ENCODE results near the gene SETD2.
"Not testable (repeated sequence)": the region's sequence is repeated elsewhere in the genome, so short reads cannot be mapped to it uniquely, and the experiment has no call there.

The SETD2 gene

GRCh38 chr3:47140553-47140952 is 23.4 kb downstream of the SETD2 start:
- H3K27me3 ChIP-seq (ENCODE audit: insufficient read depth, low read length); H4K20me1 ChIP-seq (ENCODE audit: insufficient read depth, low read length); H3K36me3 ChIP-seq (ENCODE audit: insufficient read depth, low read length); H3K4me3 ChIP-seq (ENCODE audit: low read depth, low read length, poor library complexity, severe bottlenecking); H3K9me3 ChIP-seq (ENCODE audit: low read length); H3K9me2 ChIP-seq (ENCODE audit: low read depth, low read length); H3K9ac ChIP-seq (ENCODE audit: low read length); H3K4me2 ChIP-seq (ENCODE audit: low read length); H3F3A ChIP-seq (ENCODE audit: insufficient read depth, low read length); H2AFZ ChIP-seq (ENCODE audit: low read length): not testable (repeated sequence)
- H3K4me1 ChIP-seq (ENCODE audit: insufficient read depth, low read length, severe bottlenecking) = peaks cover 46% of the 10 kb centered on the region
- peaks cover 96% of the 10 kb centered on the region for H3K79me2 ChIP-seq (ENCODE audit: insufficient read depth, low read length)
- peak overlapping the region; percentile 65 for H3K27ac ChIP-seq (ENCODE audit: low read depth, low read length, poor library complexity, severe bottlenecking)

DNA sequence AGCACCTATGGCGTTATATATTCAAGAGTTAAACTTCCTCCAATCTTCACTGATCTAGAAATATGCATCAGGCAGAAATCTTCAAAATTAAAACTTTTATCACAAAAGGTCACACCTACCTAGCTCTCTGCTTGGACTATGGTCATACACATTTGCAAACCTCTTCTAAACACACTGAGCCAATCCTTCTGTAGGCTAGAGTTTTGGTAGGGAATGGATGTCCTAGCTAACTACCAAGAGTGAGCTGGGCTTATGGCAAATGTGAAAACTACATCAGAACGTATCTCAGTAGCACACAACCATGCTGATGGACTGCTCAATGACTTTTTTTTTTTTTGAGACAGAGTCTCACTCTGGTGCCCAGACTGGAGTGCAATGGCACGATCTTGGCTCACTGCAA is 29.6 kb downstream of the SETD2 start:
- no peaks in the 10 kb centered on the region for H3K9me2 ChIP-seq (ENCODE audit: low read depth, low read length)
- no peaks in the 10 kb centered on the region for H3F3A ChIP-seq (ENCODE audit: insufficient read depth, low read length)
- no peaks in the 10 kb centered on the region; the same call in 1 of the 2 replicates for H4K20me1 ChIP-seq (ENCODE audit: insufficient read depth, low read length)
- no peak overlapping the region for H3K4me2 ChIP-seq (ENCODE audit: low read length)
- no peak overlapping the region for H3K4me3 ChIP-seq (ENCODE audit: low read depth, low read length, poor library complexity, severe bottlenecking)
- no peaks in the 10 kb centered on the region for H3K27me3 ChIP-seq (ENCODE audit: insufficient read depth, low read length)
- no peaks in the 10 kb centered on the region for H3K4me1 ChIP-seq (ENCODE audit: insufficient read depth, low read length, severe bottlenecking)
- peaks cover 6% of the 10 kb centered on the region; the same call in 1 of the 2 replicates for H3K36me3 ChIP-seq (ENCODE audit: insufficient read depth, low read length)
- no peak overlapping the region for H2AFZ ChIP-seq (ENCODE audit: low read length)
- H3K79me2 ChIP-seq (ENCODE audit: insufficient read depth, low read length) = peaks cover 93% of the 10 kb centered on the region
- no peak overlapping the region for H3K9ac ChIP-seq (ENCODE audit: low read length)
- H3K27ac ChIP-seq (ENCODE audit: low read depth, low read length, poor library complexity, severe bottlenecking) = no peak overlapping the region
- TF ChIP-seq CTCF (IDR thresholded peaks at IDR 0.05; ENCODE audit: low read length) (no peak), EZH2 (IDR thresholded peaks at IDR 0.05; ENCODE audit: borderline replicate concordance, low read length) (no peak)
- H3K9me3 ChIP-seq (ENCODE audit: low read length) = no peaks in the 10 kb centered on the region

GRCh38 chr3:47133641-47134040 is 30.3 kb downstream of the SETD2 start:
- Histone ChIP-seq H3K9me3 (ENCODE audit: low read length) (no peaks in the 10 kb centered on the region), H3K79me2 (ENCODE audit: insufficient read depth, low read length) (peaks cover 93% of the 10 kb centered on the region), H3K36me3 (ENCODE audit: insufficient read depth, low read length) (peaks cover 6% of the 10 kb centered on the region; the same call in 1 of the 2 replicates), H4K20me1 (ENCODE audit: insufficient read depth, low read length) (no peaks in the 10 kb centered on the region; the same call in 1 of the 2 replicates), H3K27me3 (ENCODE audit: insufficient read depth, low read length) (no peaks in the 10 kb centered on the region), H2AFZ (ENCODE audit: low read length) (no peak overlapping the region), H3K27ac (ENCODE audit: low read depth, low read length, poor library complexity, severe bottlenecking) (no peak overlapping the region), H3F3A (ENCODE audit: insufficient read depth, low read length) (no peaks in the 10 kb centered on the region), H3K4me1 (ENCODE audit: insufficient read depth, low read length, severe bottlenecking) (no peaks in the 10 kb centered on the region), H3K9me2 (ENCODE audit: low read depth, low read length) (no peaks in the 10 kb centered on the region), H3K4me2 (ENCODE audit: low read length) (no peak overlapping the region), H3K9ac (ENCODE audit: low read length) (no peak overlapping the region), H3K4me3 (ENCODE audit: low read depth, low read length, poor library complexity, severe bottlenecking) (no peak overlapping the region)
- TF ChIP-seq CTCF (IDR thresholded peaks at IDR 0.05; ENCODE audit: low read length) = no peak
- no peak for TF ChIP-seq EZH2 (IDR thresholded peaks at IDR 0.05; ENCODE audit: borderline replicate concordance, low read length)

DNA sequence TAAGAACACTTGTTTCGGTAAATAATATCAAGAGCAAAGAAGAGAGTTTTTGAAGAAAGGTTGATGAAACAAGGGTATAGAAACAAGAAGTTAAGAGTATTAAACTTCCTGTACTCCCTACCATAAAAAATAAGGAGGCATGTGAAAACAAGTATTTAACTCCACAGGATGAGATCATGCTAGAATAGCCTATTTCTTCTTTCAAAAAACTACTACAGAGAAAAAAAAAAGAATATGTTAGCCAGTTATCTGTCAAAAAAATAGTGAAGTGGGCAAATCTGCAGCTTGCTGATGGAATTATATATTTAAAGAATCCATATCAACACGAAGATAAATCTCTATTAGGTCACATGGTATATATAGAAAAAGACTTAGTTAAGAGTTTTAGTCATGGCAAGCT is 33.4 kb downstream of the SETD2 start:
- no peak overlapping the region for H3K9ac ChIP-seq (ENCODE audit: low read length)
- no peak overlapping the region for H3K27ac ChIP-seq (ENCODE audit: low read depth, low read length, poor library complexity, severe bottlenecking)
- no peak for TF ChIP-seq CTCF (IDR thresholded peaks at IDR 0.05; ENCODE audit: low read length)
- TF ChIP-seq EZH2 (IDR thresholded peaks at IDR 0.05; ENCODE audit: borderline replicate concordance, low read length) = no peak
- no peaks in the 10 kb centered on the region for H3K9me2 ChIP-seq (ENCODE audit: low read depth, low read length)
- no peak overlapping the region for H2AFZ ChIP-seq (ENCODE audit: low read length)
- H3K9me3 ChIP-seq (ENCODE audit: low read length) = peaks cover 4% of the 10 kb centered on the region; the same call in 1 of the 2 replicates
- H3K4me1 ChIP-seq (ENCODE audit: insufficient read depth, low read length, severe bottlenecking) = no peaks in the 10 kb centered on the region
- no peaks in the 10 kb centered on the region; the same call in 1 of the 2 replicates for H4K20me1 ChIP-seq (ENCODE audit: insufficient read depth, low read length)
- H3K36me3 ChIP-seq (ENCODE audit: insufficient read depth, low read length) = peaks cover 30% of the 10 kb centered on the region
- H3F3A ChIP-seq (ENCODE audit: insufficient read depth, low read length) = no peaks in the 10 kb centered on the region
- H3K79me2 ChIP-seq (ENCODE audit: insufficient read depth, low read length) = peaks cover 91% of the 10 kb centered on the region
- no peak overlapping the region for H3K4me2 ChIP-seq (ENCODE audit: low read length)
- H3K27me3 ChIP-seq (ENCODE audit: insufficient read depth, low read length) = no peaks in the 10 kb centered on the region
- H3K4me3 ChIP-seq (ENCODE audit: low read depth, low read length, poor library complexity, severe bottlenecking) = no peak overlapping the region

Data from OCI-LY1 (cell line).